GM18526 (cell line): ENCODE data around the gene LRRC74A.

Source experiments
- POLR2A ChIP-seq: IDR thresholded peaks from 3 replicates; pipeline ENCODE4 v1.6.1; 2011; ENCODE audit not compliant: insufficient read length; ENCODE audit errors: extremely low read depth

LRRC74A gene

DNA sequence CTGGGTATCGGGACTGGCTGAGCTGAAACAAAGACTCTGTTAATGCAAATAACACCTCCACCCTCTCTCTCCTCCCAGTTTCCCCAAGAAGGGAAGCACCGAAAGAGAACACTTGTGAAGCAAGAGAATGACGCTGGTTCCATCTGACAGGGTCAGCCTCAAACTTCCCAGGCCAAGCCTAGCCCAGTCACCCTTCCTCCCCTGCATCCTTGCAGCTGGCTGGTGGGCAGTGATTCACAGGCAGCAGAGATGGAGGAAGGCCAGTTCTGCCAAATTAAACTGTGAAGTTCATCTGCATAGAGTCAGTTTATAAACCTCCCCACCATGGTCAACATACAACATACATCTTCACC, 2.8 kb downstream of the LRRC74A start:
- TF ChIP-seq POLR2A: no peak

- TF ChIP-seq POLR2A: no peak
These were observed 3.6 kb downstream of the LRRC74A start for GRCh38 chr14:76829650-76830421.

DNA sequence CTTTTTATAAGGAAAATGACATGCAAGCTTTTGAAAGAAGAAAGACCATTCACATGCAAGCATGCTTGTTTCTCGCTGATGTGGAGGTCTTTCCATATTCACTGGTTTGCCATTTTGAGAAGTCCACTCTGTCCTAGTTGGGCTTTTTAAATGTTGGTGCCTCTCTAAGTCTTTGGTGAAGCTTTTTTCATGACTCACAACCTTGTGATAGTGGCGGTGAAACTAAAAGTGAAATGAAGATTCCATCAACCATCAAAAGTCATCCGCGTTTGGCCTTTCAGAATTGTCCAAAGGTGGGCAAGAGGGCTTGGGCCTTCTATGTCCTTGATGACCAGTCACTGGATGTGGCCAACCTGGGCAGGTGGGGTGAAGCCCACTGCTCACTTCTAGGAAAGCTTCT, 4.3 kb downstream of the LRRC74A start:
- TF ChIP-seq POLR2A: no peak

DNA sequence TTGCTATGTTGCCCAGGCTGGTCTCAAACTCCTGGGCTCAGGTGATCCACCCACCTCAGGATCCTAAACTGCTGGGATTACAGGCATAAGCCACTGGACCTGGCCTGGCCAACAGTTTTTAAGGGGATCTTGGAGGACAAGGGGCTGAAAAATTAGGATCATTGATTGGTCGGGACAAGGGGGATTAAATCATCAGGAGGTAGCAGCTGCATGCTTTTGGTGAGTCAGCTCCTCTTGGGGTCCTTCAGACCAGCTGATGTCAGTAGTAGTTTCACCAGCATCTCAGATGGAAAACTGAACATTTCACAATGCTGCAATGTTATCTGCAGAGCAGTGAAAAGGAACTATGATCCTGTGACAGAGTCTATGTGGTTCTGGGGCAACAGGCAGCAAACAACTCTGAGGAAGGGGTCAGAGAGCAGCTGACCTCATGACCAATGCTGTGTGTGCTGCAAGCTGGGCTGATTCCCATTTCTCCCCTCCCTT, 6.3 kb downstream of the LRRC74A start:
- TF ChIP-seq POLR2A: no peak

GRCh38 chr14:76833011-76833410, 6.8 kb downstream of the LRRC74A start:
- TF ChIP-seq POLR2A: no peak

DNA sequence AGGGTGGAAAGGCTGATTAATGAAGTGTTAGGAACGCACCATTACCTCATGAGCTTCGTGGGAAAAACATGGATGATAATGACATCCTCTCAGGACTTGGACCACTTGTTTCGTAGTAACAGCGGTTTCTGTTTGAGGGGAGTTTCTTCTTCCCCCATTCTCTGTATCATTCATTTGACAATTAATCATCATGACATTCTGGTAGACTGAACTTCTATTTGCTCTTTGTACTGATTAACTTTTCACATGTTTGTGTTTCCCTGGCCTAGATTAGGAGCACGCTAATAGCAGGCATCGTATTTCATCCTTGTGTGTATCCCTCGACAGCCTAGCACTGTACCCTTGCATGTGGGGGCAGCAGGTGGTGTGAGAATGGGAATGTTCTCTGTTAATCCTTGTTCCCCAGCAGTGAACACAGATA, 8.0 kb downstream of the LRRC74A start:
- no peak for TF ChIP-seq POLR2A

DNA sequence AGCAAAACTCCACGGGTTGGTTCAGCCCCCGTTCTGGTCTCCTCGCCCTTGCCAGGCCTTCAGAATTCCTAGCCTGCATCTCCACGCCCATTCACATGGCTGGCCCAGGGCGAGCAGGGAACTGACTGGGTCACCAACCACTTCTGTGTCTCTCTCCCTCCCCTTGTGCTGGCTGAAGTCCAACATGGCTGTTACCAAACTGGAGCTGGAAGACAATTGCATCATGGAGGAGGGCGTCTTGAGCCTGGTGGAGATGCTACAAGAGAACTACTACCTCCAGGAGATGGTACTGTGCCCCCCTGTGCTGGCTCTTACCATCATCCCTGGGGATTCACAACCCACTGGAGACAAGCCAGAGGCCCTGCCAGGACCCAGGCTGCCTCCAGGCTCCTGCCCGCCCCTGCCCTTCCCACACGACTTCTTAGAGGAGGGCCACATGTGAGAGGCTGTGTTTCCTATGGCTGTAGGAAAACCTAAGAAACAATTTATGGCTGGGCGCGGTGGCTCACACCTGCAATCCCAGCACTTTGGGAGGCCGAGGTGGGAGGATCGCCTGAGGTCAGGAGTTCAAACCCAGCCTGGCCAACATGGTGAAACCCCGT, 9.9 kb downstream of the LRRC74A start:
- no peak for TF ChIP-seq POLR2A

DNA sequence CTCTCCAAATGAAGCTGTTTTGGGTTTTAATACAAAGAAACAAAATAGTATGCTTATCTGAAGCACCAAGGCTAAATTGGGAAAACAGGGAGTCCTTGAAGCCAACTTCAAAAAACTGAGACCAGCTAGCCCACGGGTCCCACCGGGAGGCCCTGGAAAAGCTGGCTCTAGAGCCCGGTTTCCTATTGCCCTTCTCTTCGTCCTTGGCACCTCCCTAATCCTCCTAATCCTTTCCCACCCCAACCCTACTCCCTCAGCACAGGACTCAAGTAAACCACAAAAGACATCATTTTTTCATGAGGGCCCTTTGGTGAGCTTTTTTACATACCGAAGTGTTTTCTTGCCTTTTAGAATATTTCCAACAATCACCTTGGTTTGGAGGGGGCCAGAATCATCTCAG, 11.3 kb downstream of the LRRC74A start:
- TF ChIP-seq POLR2A: no peak

DNA sequence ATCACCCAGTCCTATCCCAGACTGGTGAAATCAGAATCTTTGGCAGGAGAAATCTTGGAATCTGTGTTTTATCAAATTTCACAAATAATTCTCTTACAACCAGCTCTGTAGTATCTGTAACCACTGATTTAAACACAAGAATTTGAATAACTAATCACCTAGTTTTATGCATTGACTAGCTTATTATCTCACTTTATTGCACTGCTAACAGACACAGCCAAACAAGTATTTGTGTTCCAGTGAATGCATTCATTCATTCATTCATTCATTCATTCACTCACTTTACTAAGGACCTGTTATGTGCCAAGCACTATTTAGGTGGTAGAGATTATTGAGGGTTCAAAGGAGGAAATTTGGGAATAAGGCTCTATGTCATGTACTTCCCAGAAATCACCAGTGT, 16.2 kb downstream of the LRRC74A start:
- no peak for TF ChIP-seq POLR2A

DNA sequence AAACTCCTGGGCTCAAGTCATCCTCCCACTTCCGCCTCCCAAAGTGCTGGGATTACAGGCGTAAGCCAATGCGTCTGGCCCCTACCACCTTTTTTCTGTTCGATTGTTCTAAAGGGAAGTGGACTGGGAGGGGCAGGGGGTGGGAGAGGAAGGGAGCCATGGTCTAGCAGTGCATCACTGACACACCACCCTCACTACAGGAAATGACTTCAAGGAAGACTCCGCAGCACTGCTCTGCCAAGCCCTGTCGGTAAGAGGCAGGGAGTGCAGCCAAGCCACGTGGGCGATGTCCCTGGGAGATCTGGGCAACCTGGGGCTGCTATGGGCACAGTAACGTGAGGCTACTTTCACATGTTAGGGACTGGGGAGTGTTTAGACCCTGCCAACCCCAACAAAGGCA, 18.0 kb downstream of the LRRC74A start:
- no peak for TF ChIP-seq POLR2A

DNA sequence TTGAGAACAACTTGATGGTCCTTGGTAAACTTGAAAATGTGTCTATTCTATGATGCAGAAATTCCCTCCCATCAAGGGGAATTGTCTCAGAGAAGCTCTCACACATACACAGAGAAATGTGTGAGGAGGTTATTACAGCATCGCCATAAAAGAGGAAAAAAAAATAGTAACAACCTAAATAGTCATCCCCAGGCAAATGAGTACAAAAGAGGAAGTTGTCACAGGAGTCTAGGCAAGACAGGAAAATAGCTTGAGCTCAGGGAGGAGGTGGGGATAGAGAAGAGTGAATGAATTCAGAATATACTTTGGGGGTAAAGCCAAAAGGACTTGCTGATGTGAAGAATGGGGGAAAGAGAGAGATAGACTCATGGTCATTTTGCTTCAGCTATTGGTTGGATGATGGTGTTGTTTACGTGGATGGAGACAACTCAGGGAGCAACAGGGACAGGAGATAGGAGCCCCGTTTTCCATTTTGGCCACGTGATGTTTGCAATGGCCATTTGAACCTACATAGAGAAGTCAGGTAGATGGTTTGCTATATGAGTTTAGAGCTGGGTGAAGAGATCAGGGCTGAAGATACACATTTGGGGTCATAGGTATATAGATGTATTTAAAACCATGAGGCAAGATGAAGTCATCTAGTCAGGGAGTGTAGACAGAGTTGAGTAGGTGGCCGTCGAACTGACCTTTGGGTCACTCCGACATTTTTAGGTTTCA, 20.3 kb downstream of the LRRC74A start:
- no peak for TF ChIP-seq POLR2A

GRCh38 chr14:76848879-76849278, 22.7 kb downstream of the LRRC74A start:
- TF ChIP-seq POLR2A: no peak

DNA sequence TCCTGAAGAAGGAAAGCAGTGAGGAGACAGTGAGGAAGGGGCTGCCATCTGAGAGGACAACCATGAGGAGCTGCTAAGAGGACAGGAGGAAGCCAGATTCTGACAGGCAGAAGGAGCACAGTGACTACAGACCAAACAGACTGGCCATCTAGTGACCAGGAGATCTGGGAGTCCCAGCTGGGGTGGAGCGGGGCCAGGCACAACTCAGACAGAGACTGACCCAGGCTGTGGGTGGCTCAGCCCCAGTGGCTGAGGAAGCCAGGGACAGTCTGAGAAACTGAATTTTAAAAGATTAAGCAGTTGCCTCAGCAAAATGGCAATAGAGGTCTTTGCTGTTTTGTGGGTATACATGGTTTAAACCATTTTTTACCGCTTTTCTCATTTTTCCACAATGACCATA, 28.9 kb downstream of the LRRC74A start:
- no peak for TF ChIP-seq POLR2A

DNA sequence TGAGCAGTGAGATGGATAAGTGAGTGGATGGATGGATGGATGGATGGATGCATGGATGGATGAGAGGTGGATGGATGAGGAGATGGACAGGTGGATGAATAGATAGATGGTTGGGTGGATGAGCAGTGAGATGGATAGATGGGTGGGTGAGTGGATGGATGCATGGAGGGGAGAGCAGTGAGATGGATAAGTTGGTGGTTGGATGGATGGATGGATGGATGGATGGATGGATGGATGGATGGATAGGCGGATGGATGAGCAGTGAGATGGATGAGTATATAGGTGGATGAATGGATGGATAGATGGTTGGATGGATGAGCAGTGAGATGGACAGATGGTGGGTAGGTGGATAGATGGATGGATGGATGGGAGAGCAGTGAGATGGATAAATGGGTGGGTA, 30.6 kb downstream of the LRRC74A start:
- TF ChIP-seq POLR2A: no peak

GRCh38 chr14:76861574-76862255, 35.5 kb downstream of the LRRC74A start:
- no peak for TF ChIP-seq POLR2A
